ENCODE results near the gene BATF.

Gene BATF

DNA sequence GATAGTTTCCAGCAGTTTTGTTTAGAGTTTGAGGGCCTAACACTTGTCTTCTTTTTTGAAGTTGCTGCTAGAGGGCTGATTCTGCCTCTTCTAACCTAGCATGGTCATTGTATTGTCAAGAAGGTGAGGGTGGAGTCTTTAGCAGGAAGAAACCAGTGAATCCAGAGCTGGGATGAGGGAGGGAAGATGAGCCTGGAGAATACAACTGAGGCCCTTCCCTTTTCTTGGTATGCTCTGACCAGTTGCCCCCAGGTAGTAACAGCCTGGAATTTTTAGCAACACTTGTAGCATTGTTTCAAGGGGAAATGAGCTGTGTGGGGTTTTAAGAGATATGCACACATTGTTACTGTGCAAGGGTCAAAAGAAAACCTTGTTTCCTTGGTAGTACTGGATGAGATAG lies 65.1 kb downstream of the BATF start:
- DNase-seq (ENCODE audit: low read depth) = no peak
- TF ChIP-seq, protein P1, sequence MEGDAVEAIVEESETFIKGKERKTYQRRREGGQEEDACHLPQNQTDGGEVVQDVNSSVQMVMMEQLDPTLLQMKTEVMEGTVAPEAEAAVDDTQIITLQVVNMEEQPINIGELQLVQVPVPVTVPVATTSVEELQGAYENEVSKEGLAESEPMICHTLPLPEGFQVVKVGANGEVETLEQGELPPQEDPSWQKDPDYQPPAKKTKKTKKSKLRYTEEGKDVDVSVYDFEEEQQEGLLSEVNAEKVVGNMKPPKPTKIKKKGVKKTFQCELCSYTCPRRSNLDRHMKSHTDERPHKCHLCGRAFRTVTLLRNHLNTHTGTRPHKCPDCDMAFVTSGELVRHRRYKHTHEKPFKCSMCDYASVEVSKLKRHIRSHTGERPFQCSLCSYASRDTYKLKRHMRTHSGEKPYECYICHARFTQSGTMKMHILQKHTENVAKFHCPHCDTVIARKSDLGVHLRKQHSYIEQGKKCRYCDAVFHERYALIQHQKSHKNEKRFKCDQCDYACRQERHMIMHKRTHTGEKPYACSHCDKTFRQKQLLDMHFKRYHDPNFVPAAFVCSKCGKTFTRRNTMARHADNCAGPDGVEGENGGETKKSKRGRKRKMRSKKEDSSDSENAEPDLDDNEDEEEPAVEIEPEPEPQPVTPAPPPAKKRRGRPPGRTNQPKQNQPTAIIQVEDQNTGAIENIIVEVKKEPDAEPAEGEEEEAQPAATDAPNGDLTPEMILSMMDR (IDR thresholded peaks at IDR 0.05; ENCODE audit: control insufficient read depth, extremely low read depth, insufficient read depth) = no peak
- H3K4me3 ChIP-seq (ENCODE audit: low read depth, low read length) = no peak overlapping the region

DNA sequence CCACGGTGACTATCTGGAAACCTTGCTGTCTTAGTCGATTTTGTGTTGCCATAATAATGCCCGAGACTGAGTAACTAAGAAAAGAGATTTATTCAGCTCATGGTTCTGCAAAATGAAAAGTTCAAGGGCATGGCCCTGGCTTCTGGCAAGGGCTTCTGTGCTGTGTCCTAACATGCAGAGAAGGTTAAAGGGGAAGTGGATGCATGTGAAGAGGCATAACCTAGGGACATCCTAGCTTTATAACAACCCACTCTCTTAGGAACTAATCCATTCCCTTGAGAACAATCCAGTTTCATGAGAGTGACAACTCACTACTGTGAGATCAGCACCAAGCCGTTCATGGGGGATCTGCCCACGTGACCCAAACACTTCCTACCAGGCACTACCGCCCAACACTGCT lies 67.7 kb downstream of the BATF start:
- no peak for DNase-seq (ENCODE audit: low read depth)
- TF ChIP-seq, protein P1 (IDR thresholded peaks at IDR 0.05; ENCODE audit: control insufficient read depth, extremely low read depth, insufficient read depth) = no peak
- no peak overlapping the region for H3K4me3 ChIP-seq (ENCODE audit: low read depth, low read length)

DNA sequence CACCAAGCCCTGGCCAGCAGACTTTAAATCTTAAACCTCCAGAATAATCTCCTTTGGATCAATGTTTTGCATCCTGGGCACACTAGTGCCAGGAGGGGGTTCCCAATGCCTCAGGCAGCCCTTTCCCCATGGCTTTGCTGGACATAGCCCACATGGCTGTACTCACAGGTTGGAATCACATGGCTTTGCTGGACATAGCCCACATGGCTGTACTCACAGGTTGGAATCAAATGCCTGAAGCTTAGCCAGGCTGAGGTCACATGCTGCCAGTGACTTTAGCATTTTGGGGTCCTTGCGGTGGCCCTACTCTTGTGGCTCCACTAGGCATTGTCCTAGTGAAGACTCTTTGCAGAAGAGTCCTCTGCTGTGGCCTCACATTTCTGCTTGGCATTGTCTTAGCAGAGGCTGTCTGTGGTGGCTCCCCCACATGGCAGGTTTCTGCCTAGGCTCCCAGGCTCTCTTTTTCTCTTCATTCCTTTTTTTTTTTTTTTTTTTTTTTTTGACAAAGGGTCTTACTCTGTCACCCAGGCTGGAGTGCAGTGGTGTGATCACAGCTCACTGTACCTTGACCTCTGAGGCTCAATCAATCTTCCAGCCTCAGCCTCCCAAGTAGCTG lies 69.2 kb downstream of the BATF start:
- TF ChIP-seq, protein P1 (IDR thresholded peaks at IDR 0.05; ENCODE audit: control insufficient read depth, extremely low read depth, insufficient read depth) = no peak
- DNase-seq (ENCODE audit: low read depth) = no peak
- H3K4me3 ChIP-seq (ENCODE audit: low read depth, low read length) = no peak overlapping the region

DNA sequence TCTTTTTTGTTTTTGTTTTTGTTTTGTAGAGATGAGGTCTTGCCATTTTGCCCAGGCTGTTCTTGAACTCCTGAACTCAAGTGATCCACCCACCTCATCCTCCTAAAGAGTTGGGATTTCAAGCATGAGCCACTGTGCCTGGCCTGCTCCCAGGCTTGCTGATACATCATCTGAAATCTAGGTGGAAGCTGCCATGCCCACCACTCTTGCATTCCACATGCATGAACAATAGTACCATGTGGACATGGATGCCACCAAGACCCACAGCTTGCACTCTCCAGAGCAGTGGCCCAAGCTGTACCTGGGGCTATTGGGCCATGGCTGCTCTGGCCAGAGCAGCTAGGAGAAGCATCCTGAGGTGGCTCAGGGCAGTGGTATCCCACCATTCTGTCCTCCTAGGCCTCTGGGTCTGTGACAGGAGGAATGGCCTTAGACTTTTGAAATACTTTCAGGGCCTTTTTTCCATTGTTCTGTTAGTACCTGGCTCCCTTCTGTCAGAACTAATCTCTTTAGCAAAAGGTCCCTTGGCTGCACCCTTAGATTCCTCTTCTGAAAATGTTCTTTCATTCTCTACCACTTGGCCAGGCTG lies 69.8 kb downstream of the BATF start:
- no peak for DNase-seq (ENCODE audit: low read depth)
- TF ChIP-seq, protein P1 (IDR thresholded peaks at IDR 0.05; ENCODE audit: control insufficient read depth, extremely low read depth, insufficient read depth) = no peak
- no peak overlapping the region for H3K4me3 ChIP-seq (ENCODE audit: low read depth, low read length)

DNA sequence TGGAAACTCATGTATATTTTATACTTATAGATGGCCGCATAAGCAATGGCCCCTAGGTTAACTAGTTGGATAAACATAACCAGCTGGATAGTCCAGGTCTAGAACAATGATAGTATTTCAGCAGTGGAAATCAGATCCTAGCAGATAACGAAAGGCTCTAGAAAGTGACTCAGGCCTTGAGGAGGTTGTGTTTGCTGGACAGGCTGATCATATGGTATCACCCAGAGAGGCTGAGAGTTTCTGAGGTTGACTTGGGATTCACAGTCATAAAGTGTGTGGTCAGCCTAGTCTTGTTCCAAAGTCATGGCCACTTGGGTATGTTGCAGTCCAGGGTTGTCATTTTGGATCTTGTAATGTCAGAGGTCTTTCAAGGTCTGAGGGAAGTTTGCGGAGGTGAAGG lies 73.0 kb downstream of the BATF start:
- no peak overlapping the region for H3K4me3 ChIP-seq (ENCODE audit: low read depth, low read length)
- no peak for DNase-seq (ENCODE audit: low read depth)
- TF ChIP-seq, protein P1 (IDR thresholded peaks at IDR 0.05; ENCODE audit: control insufficient read depth, extremely low read depth, insufficient read depth) = no peak

All from LNCaP clone FGC (cell line).